Left kidney (tissue), 8 donors: Measurements from ENCODE around the gene SGCD. TPM values are rescaled to one million over a fixed set of nuclear protein-coding genes. Genes with fewer than 3 reads are reported as not detected.

Experiments used
- DNase-seq: peaks from one replicate; pipeline ENCODE4 v3.0.0-alpha.2; 2013
- long read RNA-seq, 8 donors: transcript quantifications; one replicate each; lab custom pipeline, GENCODE V29; 2026
- polyA plus RNA-seq: library from polyadenylated mRNA; unstranded; fragments of 120-200 nt; gene quantifications from one replicate; pipeline ENCODE4 v1.2.1, GENCODE V29; 2013; ENCODE audit not compliant: insufficient read length

Gene SGCD
- polyA plus RNA-seq = 4.0 TPM
- long read RNA-seq, donor 1, partial matches to known transcripts = 0 of 1 reads
- long read RNA-seq, donor 1, other reads (novel, unspliced or antisense) = 0 of 1 reads
- long read RNA-seq, donor 2, partial matches to known transcripts = 0 of 1 reads
- long read RNA-seq, donor 2, other reads (novel, unspliced or antisense) = 0 of 1 reads
- long read RNA-seq, donor 3 = 0 reads
- long read RNA-seq, donor 4 = 0 reads
- long read RNA-seq, donor 5, partial matches to known transcripts = 0 of 2 reads
- long read RNA-seq, donor 5, other reads (novel, unspliced or antisense) = 0 of 2 reads
- long read RNA-seq, donor 6 = 0 reads
- long read RNA-seq, donor 7, full-length matches to known transcripts = 1 of 1 reads
- long read RNA-seq, donor 7, partial matches to known transcripts = 0 of 1 reads
- long read RNA-seq, donor 7, other reads (novel, unspliced or antisense) = 0 of 1 reads
- long read RNA-seq, donor 8 = 0 reads

DNA sequence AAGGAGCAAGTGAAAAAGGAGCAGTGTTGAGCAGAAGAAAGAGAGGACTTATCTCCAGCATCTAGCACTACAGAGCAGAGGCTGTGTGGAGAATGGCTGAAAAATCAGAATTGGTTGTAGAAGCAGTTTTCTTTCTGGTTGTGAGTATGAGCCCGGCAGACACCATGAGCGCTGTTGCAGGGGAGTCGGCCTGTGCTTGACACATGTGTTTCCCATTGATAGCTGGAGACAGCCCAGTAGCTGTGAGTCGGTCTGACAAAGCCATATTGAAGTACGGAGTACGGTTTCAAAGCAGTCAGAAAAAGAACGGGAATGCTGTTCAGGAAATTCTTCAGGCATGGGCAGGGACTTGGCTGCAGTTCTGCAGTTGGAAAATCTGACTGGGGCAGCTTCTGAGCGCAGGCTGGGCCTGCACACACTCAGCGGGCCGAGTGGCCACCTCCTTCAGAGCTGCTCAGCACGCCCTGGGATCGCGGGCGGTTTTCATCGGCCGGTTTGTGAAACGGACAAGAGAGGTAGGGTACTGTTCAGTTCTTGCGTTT, at the start of gene SGCD:
Gene SGCD (plus strand): TSS at position 447 of the 542 bp plus-strand sequence.
- DNase-seq = no peak

DNA sequence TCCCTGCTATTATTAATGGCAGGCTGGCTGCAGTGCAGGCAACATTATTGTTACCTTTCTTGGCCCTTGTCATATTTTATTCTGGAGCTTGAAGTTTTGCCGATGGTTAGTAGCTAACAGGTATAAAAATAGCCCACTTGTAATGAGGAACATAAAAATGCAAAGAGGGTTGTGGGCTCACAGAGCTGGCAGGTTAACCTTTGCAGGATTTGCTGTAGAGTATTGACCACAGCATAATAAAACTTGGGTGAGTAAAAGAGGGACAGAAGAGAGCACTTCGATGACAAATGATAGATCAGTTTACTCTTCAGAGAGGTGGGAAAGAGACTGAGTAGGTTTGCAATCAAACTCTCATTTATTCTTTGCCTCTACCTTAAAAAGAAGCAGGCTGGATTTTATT, 49.7 kb upstream of the SGCD start:
- DNase-seq = no peak

DNA sequence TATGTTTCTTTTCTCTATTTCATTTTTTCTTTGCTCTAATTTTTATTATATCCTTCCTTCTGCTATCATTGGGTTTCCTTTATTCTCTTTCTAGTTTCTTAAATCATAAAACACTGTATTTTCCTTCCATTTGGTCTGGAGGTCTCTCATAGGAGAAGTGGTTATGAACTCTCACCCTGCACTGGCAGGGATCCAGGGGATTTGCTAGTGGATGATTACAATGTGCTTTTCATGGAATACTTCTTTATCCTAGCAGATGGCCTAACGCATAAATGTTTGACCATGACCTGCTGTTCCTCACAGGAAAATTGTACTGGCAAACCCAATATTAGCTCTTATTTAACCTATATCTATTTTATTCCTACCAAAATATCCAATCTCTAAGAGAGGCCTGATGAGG, 31.5 kb upstream of the SGCD start:
- no peak for DNase-seq

DNA sequence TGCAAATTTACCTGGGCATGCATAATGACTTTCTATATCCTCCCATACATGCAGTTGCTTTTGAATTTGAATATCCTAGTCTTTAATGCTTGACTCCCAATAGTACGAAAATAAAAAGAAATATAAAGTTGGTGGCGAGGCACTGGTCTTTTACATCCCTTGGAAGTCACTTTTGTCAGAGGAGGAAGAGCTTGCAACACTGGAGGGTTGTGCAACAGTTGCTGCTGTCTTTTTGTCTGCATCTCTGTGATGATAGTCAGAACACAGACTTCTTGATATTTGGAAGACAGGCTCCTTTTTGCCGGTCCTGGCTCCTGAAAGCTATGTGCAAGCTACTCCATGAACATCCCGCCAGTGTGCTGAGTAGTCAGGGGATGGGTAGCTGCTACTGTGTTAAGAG, 16.8 kb upstream of the SGCD start:
- DNase-seq = no peak

DNA sequence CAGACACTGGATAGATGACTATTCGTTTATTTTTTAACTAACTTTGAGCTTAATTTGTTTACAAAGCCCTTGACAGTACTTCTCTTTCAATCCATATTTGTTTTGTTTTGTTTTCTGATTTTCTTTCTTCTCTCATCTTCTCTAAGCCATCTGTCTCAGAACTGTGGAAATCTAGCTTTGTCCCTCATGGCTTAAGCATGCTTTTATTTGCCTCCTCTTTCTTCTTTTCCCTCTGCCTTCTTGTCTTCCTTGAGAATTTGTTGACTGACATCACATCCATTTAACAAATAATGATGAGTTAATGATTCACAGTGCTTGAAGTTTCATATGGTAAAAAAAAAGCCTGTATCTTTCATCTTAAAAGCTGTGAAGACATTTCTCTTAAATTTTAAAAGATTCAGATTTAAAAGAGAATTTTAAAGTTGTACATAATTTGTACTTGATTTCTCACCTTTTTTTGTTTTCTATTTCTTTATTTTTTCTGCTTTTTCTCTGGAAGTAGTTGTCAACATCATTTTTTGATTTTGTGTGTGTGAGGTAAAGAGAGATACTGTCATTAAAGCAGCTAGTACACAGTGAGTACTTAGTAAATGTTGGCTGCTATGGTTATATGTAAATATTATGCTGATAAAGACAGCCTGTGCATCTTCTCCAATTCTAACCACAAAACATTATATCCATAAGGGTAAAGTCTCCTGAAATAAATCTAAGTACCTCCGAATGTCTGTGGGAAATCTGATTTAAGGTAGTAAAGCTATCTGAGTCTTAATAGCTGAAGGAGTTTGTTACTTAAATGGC, 13.9 kb upstream of the SGCD start:
- no peak for DNase-seq

DNA sequence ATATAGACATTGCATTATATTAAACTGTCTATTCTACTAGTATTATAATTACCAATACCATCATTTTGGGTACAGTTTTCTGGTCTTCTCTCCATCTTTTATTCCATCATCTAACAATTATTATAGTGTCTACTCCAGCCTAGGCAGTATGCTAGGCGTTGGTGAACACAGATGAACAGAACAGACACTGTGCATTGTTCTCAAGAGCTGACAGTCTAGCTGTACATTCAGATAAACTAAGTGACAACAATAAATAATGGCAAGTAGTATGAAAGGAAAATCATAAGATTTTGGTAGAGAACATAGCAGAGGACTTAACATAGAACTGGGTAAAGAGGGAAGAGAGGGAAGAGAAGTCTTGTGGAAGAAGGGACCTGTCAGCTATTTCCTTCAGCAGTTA, 12.5 kb upstream of the SGCD start:
- DNase-seq = no peak

DNA sequence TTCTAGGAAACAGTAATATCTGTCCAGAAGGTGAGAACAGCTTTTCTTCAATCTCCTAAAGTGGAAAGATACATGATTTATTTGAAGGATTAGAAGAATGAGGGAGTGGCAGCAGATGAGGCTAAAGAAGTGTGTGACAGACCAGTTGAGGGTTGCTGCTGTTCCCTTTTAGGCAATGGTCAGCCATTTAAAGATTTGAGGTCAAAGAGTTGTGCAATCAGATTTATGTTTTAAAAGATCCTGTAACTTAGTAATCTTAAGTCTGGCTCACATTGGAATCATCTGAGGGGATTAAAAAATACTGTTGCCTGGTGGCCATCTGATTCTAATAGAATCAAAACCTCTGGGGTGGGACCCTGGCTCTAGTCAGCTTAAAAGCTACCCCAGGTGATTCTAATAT, 4.3 kb upstream of the SGCD start:
- DNase-seq = no peak

DNA sequence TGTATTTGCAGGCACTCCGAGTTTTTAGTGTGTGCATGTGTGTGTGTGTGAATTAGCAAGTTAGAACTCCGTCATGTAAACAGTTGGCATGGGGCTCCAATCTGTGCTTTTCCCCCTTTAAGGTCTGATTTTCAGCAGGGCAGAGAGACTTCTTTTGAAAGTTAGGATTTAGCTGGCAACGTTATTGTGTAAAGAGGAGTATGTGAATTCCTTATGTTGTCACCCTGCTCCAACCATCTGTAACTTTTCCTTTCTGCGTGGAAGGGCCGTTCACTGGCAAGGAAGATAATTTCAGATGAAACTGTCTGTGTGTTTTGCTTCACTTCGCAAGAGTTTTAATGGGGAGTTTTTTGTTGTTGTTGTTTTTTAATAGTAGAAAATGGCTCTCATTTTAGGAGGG, 332 bp downstream of the SGCD start:
- no peak for DNase-seq

DNA sequence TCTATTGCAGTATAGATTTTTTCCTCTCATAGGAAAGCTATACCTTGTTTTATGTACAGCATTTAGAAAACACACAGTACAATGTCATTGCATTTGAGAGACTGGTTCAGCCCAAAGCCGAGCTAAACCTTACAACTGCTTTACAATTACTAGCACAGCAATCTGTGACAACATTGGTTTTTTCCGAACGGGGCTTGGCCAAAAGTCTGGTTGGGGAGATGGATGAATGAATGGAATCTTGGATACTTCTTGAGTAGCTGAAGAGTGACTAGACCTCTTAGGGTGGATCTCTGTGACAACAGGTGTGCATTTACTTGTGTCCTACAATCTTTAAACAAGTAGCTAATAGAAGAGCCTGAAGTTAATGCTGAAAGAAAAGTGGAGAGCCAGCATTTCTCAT, 1.2 kb downstream of the SGCD start:
- DNase-seq = no peak

DNA sequence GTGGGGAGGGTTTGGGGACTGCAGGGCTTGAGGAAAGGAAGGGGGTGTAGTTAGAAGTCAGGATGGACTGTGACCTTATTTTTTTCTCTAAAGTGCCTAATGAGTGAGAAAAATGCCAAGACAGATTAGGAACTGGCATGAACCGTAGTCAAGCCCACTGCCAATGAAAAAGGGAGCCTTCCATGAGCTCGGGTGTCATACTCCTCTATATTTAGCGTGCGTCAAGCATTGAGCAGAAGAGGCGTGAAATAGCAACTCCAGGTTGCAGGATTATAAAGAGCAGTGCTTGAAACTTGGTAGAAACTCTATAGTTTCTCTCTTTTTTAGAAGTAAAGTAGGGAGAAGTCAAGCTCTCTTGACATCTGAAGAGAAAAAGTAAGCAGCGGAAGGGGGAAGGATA, 1.8 kb downstream of the SGCD start:
- no peak for DNase-seq

DNA sequence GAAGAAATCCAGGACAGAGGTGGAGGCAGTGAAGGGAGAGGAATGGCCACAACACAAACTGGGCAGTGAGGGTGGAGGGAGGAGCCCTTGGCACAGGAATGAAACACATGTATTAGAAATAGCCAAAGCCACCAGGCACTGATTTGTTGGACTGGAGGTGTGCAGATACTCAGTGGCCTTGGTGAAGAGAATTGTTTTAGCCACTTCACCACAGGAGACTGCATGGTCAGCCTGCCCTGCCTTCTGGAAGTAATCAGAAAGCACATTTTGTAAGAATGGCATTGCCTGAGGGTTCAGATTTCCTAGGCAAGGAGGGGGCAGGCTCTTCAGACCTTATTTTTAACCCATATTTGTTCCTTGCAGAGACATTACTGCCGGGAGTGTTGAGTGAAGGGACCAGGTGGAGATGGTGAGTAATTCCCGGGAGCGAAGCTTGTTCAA, 2.2 kb downstream of the SGCD start:
- DNase-seq = no peak

DNA sequence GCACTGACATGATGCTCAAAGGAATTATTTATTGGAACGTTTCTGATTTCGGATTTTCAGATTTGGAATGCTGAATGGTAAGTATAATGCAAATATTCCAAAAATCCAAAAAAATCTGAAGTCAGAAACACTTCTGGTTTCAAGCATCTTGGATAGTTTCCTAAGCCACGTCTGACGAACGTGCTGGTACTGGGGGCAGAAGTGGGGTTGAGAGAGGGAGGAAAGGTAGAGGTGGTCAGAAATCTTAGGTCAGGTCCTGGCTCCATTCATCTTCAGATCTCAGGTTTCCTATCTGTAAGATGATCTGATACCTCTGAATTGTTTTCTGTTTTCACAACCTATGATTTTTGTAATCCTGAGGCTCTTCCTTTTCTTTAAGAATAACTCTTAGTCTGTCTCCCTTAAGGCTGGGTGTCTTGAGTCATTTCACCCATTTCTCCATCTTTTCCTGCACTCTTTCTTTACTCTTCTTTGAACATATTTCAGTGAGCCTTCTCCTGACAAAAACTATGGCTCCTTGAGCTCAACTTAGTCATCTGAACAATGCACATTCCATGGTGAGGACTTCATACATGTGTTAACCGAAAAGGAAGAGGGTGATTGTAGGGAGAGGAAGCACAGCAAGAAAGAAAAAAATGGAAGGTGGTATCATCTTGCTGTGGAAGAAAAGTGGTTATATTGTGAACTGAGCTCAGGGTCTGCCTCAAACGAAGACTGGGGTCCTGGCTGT, 3.3 kb downstream of the SGCD start:
- no peak for DNase-seq

DNA sequence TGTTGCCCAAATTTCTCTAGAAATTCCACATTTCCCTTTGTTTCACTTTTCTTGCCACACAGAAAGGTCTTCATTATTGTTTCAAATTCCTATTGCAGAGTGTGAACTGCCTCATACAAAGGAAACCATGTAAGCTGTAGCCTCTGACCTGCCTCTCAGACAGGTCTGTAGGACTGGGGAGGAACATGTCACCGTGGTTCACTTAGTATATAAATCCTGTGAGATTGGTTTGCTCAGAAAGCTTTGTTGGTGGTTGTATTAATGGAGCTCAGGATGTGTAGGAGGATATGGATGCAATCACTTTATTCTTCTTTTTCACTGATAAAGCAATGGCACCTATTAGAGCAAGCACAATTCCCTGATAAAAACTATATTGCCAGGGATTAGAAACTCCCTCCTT, 4.2 kb downstream of the SGCD start:
- no peak for DNase-seq

DNA sequence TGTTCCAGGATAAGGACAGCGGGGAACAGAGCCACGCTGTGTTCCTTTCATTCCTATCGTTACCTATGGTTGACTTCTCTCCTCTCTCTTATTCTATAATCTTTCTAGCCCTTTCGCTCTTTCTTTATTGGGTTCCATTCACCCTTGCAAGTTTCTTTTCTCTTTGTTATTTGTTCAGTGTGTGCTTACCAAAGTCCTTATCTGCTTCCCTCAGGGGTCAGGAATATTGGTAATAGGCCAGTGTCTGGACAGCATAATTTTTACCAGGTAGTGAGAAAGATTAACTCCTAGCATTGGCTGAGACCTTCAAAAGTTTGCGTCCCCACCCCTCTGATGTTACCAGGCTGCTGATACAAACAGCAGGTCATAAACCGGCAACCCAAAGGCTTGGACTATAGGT, 4.9 kb downstream of the SGCD start:
- DNase-seq = no peak

DNA sequence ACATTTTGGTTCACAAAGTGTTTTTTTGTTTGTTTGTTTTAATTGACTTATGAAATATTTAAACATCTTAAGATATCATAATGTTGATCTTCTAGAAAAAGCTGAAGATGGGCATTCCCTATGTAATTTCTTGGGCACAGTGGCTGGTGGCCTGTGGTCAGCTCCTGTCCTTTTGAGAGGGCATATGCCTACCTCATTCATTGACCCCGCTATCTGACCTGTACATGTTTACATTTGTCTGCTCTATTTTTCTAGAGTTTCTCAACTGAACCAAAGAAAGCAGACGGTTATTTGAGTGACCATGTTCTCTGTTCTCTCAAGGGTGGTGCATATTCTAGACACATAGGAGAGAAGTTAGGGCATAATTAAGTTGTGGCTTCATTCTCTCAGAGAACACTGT, 5.3 kb downstream of the SGCD start:
- DNase-seq = no peak

DNA sequence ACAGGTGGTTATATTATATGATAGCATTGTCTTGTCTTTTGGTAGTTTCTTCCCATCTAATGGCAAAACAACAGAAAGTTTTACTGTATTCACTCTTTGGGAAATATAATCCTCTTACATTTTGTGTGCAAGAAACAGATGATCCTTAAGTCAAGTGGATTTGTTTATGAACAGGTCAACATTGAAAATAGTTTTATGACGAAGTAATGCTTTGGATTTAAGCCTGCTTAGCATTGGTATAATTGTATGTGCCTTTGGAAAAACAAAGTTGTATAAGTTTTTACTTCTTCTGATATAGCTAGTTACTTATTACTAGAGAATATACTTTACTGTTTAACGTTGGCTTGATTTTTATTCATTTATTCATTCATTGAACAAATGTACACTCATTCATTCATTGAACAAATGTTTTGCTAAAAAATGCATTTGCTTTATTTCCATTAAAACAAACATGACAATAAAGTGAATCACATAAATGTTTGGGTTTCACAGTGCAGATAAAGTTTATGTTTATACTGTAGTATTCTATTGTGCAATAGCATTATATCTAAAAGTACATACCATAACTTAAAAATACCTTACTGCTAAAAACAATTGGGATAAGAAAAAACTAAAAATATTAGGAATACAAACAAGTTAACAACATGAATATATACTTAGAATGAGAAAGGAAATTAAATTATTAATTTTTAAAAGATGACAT, 12.3 kb downstream of the SGCD start:
- no peak for DNase-seq

DNA sequence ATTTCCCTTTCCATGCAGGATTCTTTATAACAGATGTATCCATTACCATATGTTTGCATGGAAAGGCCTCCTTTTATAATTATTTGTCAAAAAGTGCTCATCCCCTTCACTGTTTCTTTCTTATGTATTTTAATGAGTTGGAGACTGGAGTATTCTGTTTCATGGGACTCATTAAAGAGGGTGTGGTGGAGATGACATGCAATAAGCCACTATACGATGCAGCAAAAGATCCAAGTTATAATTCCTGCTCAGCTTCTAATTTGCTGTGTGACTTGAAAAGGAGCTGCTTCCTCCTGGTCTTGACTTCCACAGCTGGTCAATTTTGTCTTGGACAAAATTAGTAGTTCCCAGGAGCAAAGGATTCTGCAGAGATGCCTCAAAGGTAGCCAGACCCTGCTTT, 13.9 kb downstream of the SGCD start:
- DNase-seq = no peak

DNA sequence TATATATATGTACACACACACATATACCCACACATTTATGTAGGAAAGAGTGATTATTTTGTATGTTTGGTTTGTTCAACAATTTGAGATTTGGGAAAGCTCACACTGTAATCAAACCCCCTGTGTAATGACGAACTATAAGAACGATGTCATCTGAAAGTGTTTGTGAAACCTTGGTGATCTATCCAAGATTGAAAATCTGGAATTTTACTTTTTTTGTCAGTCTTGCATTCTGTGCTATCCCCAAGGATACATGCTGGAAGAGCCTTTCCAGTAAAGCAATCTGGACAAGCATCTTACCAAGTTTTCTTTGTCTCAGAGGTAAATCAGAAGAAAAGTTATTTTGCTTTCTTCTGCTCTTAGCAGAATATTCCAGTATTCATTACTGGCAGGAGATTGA, 23.3 kb downstream of the SGCD start:
- no peak for DNase-seq

DNA sequence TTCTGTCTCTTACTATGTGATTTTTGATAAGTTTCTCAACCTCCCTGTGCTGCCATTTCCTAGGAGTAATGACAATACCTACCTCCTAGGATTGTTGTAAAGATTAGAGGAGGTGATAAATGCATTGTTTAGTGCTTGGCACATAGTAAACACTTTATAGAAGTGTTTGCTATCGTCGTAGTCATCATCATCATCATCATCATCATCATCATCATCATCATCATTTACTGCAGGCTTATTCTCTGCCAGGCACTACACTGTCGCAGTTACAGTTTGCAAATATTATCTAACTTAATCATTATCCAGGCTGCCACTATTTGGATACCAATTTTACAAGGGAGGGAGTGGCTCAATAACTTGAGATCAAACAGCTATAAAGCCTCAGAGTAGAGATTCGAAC, 24.5 kb downstream of the SGCD start:
- no peak for DNase-seq

DNA sequence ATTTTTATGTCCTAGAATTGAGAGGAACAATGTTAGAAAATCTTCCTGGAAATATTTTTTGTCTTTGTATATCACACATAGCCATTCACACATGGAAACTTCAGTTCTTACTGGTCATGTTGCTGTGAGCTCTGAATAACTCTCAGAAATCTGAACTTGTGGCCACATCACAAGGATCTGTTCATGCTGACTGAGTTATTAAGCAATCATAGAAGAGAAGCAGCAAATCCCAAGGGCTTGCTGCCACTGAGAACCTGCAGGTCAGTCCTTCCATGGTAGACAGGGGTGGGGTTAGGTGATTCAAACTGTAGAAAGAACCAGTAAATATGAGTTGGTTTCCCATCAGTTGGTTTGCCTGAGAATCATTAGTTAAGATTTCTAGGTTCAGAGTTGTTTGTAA, 27.6 kb downstream of the SGCD start:
- no peak for DNase-seq

DNA sequence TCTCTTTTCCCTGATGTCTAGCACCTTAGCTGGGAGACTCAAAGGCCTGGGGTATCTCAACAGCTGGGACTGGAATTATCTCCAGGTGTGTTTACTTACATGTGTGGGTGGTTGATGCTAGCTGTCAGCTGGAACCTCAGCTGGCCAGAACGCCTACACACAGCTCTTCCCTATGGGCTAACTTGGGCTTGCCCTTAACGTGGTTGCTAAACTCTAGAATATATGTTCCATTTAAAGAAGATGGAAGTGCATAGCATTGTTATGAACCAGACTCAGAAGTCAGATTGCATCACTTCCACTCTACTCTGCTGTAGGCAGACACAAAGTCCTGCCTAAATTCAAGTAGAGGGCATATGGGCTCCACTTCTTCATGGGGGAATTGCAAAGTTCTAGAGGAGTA, 29.3 kb downstream of the SGCD start:
- DNase-seq = no peak

DNA sequence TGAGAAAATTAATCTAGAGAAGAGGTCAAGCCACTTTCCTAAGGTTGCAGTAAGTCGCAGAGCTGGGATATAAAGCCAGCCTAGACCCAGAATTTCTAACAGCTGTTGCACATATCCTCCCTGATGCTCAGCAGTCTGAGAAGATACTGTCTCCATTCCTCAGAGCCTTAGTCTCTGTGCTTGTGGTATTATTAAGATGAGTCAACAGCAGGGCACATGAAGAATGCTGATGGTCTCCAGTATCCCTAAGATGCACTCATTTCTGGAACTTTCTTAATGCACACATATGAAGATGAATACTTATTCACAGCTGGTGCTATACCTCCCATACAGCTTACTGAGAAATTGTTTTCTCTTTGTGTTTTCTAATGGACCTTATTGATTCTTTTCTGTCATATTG, 32.5 kb downstream of the SGCD start:
- no peak for DNase-seq
